NCI-H2171 treated with DMSO at 0.1 percent for 48 hours (cell line): ENCODE data around the gene LSP1.

Experiments
- DNase-seq: peaks from one replicate; lab custom pipeline; 2025; lab: John Stamatoyannopoulos, UW

Gene LSP1

DNA sequence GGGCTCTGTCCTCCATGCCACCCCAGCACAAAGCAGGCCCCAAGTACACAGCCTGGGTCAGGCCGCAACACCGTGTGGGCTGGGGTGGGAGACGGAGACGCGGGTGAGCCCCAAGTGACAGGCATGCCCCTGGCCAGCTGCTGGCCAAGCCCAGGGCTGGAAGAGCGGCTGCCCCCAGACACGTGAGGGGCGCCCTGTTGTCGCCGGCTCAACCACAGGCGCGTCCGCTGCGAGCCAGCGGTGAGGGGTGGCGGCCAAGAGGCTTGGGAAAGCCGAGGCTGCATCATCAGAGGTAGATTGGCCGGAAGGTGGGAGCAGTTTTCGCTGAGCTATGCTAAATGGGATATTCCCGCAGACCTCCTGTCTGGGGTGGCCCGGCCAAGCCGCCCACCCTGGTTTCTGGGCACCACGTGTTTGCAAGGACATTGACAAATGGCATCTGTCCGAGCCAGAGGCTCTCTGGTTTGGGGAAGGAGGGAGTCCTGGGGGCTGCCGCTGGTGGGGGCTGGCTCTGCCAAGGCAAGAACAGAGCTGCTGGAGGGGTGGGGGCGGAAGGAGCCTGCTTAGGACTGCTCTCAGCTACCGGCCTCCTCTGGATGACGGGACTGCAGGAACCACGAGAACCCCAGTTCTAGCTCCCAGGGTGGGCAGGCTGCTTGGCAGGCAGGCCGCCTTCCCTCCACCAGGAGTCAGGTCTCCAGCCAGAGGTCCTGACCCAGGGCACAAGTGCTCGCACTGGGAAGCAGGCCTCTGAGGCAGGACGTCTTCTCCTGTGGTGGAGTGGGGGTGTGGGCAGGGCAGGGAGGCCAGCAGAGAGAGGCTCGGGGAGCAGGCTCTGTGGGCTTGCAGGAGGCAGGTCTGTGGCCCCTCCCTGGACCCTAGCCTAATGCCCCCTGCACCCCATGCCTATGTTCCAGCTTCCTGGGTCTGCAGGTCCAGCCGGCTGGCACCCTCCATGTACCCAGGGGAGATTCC, 38.3 kb downstream of the LSP1 start:
- DNase-seq: no peak

DNA sequence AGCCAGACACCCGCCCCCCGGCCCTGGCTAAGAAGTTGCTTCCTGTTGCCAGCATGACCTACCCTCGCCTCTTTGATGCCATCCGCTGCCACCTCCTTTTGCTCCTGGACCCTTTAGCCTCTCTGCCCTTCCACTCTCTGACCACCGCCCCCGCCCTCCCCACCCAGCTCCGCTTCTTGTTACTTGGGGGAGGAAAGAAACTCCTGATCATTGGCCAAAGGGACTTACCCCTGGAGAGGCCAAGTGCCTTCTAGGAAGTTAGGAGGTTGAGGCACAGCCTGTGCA, 38.9 kb downstream of the LSP1 start, which contains the start of gene PRR33:
Gene PRR33, minus strand, starts transcription at position 65 of the 285 bp plus-strand sequence. CDS start 1,311 bp downstream, outside the sequence.
- no peak for DNase-seq

DNA sequence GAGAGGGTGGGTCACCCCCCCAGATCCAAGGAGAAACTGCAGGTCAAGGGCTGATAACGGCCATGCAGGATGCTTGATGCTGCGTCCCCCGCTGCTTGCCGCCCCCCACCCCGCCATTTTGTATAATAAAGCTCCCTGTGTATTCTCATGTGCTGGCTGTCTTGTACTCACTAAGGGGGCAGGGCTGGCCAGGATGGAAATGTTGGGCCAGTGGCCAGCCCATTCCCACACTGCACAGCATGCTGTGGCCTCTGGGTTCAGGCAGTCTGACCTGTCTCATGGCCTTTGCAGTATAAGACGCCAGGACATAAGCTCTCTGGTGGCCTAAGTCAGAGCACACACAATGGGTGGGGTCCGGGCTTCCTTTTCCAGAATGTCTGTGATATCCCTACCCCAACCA, 39.2 kb downstream of the LSP1 start:
- no peak for DNase-seq

DNA sequence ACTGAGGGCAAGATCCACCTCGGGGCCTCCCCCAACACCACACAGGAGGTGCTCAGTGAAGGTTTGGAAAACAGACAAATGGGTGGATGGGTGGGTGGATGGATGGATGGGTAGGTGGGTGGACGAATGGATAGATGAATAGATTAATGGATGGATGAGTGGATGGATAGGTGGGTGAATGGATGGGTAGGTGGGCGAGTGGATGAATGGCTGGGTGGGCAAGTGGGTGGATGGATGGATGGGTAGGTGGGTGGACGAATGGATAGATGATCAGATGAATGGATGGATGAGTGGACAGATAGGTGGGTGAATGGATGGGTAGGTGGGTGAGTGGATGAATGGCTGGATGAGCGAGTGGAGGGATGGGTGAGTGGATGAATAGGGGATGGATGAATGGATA, 39.7 kb downstream of the LSP1 start:
- no peak for DNase-seq

DNA sequence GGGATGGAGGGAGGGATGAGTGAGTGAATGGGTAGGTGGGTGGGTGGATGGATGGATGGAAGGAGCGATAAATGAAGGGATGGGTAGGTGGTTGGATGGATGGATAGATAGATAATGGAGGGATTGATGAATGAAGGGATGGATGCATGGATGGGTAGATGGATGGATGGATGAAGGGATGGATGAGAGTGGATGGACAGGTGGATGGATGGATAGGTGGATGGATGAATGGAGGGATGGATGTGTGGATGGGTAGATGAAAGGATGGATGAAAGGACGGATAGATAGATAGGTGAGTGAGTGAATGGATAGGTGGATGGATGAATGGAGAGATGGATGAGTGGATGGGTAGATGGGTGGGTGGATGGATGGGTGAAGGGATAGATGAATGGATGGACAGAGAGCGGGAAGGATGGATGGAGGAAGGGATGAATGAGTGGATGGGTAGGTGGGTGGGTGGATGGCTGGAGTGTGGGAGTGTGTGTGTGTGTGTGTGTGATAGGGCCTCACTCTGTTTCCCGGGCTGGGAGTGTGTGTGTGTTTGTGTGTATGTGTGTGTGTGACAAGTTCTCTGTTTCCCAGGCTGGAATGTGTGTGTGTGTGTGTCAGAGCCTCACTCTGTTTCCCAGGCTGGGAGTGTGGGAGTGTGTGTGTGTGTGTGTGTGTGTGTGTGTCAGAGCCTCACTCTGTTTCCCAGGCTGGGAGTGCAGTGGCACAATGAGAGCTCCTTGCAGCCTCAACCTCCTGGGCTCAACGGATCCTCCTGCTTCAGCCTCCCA, 40.9 kb downstream of the LSP1 start:
- DNase-seq: no peak

DNA sequence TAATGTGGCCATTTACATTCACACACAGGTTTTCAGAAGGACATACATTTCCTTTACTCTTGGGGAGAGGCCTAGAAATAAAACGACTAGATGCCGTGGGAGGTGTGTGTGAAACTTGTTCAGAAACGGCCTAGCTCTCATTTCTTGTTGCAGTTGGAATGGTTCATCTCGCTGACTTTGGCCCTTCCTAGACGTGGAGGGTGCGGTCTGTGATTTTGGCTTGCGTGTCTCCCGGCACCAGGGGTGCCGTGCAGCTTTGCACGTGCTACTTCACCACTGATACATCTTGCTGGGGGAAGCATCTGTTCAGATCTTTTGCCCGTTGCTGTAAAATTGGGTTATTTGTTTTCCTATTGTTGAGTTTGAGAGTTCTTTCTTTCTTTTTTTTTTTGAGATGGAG, 41.9 kb downstream of the LSP1 start:
- no peak for DNase-seq

DNA sequence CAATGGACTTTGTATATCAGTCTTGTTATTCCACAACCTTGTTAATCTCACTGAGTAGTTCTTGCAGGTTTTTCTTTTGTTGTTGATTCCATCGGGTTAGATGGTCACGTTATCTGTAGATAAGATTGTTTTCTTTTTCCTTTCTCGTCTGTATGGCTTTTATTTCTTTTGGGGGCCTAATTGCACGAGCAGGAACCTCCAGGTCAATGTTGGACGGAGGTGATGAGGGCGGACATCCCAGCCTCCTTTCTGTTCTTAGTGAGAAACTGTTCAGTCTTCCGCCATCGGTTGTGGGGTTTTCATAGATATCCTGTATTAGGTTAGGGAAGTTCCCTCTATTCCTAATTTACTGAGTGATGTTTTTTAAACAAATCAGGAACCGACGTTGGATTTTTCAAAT, 43.6 kb downstream of the LSP1 start:
- no peak for DNase-seq

DNA sequence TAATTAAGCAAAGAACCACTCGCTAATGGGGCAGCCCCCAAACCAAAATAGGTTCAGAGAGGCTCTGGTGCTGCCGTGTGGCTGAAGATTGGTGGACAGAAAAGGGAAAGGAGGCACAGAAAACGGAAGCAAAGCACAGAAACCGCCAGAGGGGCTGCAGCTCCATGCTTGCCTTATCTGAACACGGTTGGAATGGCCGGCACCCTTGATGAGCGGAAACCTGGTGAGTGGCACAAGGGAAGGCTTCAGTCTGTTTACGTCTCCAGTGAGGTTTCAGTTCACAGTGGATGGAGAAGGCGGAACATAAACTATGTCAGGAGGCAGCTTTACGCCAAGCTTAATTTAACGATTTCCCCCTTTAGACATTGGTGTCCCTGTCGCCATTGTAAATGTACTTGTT, 44.0 kb downstream of the LSP1 start:
- DNase-seq: no peak

DNA sequence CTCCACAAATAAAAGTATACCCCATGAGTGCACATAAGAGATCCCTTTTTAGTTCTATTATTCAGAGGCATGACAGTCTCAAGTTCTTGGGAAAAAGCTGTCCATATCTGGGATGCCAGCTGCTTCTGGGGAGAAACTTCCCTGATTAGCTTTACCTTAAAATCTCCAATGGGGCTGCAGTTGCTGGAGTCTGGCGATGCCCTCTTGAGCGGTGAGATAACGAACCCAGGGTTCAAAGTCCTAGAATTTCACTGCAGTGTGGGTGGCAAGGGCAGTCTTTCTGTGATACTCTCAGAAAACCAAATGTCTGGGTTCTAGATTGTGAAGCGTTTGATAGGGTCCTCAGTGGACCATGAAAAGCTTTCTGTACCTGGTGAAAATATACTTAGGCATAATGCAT, 46.2 kb downstream of the LSP1 start:
- DNase-seq: no peak

DNA sequence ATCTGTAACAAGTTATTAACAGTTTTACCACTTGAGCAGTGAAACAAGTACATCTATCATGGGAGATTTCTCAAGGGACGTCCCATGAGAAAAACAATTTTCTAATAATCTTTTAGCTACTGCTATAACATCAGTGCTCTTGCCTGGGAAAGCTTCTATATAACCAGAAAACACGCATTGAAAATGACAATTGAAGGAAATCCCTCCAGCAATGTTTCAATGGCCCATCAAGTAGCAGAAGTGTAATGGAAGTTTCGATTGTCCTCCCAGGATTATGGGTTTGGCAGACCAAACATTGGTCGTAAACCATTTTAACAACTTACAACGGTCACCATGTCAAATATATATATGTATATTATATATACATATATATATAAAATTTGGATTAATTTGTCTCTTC, 46.8 kb downstream of the LSP1 start:
- DNase-seq: no peak

DNA sequence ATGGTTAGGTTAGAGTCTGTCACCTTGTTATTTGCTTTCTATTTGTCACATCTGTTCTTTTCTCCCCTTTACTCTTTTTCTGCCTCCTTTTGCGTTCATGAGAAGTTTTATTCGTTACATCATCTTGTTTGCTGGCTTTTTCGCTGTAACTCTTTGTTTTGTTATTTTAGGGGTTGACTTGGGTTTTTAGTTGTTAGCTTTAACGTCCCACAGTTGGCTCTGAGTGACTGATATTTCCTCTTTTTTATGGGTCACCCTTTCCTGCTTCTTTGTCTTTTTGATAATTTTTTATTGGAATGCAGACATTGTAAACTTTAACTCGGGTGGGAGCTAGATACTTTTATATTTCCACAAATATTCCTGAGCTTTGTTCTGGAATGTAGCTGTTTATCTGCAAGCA, 53.3 kb downstream of the LSP1 start:
- no peak for DNase-seq

DNA sequence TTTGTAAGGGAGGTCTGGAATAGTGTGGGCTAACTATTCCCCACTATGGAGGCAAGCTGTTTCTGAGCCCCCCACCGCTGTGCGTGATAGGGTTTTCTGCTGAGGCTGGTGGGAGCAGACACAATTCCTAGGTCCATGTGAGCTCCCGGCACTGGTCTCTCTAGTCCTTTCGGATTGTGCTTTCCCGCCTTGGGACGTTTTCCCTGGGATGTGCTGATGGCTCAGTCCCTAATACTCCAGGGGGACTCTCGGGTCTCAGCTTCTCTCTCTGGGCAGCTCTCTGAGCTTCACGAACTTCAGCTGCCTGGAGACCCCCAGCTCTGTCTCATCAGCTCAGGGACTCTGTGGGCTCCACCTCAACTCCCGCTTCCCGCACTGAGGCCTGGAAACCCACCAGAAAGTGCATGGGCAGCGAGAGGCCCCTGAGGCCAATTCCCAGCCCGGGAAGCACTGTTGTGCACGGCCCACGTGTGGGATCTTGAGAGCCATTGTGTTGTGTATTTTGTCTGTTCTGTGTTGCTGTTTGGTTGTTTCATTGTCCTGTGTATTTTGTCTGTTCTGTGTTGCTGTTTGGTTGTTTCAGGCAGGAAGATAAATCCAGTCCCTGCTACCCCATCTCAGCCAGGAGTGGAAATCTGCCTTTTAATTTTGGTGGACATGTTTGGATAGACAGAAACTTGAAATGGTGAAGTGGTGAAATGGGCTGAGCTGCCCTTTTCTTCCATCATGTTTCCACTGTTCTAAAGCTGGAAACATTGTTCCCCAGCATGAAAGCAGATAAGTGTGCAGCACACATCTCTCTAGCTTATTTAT, 53.9 kb downstream of the LSP1 start:
- no peak for DNase-seq

DNA sequence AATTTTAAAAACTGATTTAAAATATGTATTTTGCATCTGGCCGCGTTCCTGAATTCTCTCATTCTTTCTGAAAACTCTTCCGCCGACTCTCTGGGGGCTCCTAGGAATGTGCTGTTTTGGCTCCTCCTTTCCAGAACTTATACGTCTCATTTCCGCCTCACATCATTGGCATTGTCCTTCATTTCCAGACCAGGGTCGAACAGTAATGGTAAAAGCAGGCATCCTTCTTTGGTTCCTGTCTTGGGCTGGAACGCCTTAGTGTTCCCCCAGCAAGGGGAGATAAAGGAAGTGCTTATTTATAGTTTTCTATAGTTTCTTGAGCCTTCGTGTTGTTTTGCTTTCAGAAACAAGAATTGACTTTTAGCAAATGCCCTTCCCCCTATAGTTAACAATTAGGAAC, 55.7 kb downstream of the LSP1 start:
- no peak for DNase-seq

DNA sequence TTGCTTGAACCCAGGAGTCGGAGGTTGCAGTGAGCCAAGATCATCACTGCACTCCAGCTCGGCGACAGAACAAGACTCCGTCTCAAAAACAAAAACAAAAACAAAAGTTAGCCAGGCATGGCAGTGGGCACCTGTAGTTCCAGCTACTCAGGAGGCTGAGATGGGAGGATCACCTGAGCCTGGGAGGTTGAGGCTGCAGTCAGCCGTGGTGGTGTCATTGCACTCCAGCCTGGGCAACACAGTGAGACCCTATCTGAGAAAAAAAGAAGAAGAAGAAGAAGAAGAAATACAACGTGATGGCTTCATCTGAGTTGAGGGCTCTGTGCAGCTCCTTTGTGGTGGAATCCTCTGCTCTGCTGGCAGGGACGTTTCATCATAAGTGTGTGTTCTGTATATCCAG, 56.6 kb downstream of the LSP1 start:
- DNase-seq: no peak

DNA sequence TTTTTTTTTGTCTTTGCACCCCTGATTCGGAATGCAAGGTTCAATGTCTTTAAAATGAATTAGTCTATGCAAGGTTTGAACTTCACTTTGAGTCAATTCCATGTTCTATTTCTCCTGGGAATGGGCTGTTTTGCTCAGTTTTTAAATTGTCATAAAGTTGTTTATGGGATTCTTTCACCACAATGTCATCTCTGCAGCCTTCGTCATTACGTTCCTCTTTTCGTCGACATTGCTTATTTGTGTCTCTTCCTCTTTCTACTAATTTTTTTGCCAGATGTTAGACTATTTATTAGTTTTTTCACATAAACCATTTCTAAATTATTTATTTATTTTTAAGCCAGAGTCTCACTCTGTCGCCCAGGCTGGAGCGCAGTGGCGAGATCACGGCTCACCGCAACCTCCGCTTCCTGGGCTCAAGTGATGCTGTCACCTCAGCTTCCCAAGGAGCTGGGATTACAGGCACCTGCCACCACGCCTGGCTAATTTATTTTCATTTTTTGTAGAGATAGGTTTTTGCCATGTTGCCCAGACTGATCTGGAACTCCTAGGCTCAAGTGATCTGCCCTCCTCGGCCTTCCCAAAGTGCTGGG, 59.5 kb downstream of the LSP1 start:
- DNase-seq: no peak

DNA sequence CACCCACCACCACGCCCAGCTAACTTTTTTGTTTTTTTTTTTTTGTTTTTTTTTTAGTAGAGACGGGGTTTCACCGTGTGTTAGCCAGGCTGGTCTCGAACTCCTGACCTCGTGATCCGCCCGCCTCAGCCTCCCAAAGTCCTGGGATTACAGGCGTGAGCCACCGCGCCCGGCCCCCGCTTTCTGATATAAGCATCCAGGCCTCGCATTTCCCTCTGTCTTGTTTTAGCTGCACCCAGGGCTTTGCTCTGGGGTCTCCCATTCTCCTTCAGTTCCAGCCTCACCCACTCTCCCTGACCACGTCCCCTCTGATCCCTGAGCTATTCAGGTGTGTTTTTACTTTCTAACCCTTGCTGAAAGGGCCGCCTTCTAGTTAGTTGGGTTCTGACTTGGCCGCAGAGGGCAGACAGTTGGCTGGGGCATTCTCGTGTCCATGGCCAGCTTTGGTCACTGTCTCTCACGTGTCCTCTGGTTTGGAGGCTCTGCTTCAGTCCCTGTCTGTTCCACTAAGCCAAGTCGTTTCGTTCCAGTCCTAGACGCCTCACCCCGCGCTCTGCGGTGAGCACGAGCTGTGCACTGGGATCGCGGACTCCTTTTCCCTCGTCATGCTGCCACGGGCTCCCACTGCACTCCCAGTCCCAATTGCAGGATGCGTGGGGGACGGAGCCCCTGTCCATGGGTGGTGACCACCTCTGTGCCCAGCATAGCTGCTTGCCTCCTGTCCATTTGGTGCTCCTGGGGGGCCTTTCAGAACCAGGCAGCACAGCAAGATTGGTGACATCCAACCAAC, 60.6 kb downstream of the LSP1 start:
- DNase-seq: no peak

DNA sequence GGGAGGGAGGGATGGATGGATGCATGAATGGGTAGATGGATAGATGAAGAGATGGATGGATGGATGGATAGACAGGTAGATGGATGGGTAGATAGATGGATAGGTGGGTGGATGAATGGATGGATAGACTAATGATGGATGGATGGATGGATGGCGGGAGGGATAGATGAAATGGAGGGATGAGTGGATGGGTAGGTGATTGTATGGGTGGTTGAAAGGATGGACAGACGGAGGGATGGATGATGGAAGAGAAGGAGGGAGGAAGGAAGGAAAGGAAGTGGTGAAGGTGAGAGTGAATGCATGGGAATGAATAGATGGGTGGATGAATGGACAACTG, 62.9 kb downstream of the LSP1 start:
- DNase-seq: no peak

DNA sequence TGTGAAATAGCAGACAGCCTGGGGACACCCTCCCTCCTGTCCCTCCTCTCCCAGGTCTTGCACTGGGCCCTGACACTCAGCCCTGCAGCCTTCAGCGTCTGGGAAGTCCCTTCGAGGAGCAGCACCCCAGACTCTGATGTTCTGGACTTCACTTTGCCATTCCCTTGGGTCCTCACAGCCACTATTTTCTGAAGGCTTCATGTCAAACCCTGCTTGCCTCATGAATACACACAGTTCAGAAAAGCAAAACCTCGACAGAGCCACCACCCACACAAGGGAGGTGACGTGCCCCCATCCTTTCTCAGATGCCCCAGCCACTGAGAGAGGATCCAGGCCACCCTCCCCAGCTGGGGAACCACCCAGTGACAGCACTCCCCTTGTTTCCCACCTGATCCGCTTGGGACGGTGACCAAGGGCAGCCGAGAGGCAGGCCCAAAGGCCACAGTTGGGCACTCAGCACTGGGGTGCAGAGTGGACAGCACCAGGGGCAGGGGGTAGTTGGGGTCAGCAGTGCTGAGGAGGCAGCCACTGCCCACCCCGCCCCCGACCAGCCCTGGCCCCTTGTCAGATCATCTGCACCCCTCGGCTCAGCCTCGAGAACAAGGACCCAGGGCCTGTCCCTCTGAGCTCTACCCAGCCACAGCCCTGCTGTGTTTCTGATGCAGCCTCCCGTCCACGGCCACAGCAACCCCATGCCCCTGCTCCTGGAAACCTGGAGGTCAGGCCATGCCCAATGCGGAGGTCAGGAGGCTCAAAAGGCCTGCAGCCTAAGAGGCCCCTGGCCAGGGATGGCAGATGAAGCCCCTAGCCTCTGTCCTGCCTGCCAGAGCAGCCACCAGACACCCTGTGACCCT, 63.5 kb downstream of the LSP1 start:
- no peak for DNase-seq

DNA sequence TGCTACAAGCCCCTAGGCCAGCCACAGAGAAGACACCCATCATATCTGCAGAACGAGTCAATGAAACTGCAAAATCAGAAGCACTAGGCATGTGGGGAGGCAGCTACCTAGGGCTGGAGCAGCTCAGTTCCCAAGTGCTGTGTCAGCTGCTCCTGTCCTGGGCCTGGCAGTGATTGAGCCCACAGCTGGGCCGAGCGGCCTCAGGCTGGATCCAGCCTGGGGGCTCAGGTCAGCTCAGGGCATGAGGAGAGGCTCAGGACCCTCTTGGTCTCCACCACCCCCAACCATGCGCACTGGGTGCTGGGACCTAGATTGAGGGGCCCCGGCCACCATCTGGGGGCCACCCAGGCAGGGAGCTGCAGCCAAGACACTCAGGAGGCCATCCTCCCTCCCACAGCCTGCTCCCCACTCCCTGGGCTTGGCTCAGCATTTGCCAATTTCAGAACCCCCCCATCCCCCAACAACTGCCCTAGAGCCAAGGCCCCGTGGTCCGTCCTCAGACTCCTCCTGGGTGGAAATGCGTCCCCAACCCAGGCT, 64.2 kb downstream of the LSP1 start:
- no peak for DNase-seq
